NCI-H1694 treated with DMSO at 0.1 percent for 48 hours (cell line): ENCODE results near the gene WWOX.

Source experiments
- DNase-seq: peaks from one replicate; lab custom pipeline; 2025; lab: John Stamatoyannopoulos, UW

Gene WWOX

DNA sequence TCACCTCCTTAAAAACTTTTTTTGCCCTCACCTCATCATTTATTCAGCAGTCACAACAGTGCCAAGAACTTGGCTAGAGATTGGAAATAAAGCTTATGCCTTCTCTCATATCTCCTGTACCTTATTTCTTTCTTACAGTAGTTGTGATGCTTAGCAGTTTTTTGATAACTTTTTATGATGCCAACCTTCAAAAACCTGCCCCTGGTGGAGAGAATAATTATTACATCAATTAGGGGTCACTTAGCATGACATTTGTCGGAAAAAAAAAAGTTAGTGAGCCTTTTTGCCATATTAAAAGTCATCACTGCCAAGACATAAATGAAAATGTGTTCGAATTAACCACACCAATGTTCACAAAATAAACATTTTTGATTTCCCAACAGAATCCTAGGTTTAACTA, 296.6 kb downstream of the WWOX start:
- DNase-seq, result no peak

DNA sequence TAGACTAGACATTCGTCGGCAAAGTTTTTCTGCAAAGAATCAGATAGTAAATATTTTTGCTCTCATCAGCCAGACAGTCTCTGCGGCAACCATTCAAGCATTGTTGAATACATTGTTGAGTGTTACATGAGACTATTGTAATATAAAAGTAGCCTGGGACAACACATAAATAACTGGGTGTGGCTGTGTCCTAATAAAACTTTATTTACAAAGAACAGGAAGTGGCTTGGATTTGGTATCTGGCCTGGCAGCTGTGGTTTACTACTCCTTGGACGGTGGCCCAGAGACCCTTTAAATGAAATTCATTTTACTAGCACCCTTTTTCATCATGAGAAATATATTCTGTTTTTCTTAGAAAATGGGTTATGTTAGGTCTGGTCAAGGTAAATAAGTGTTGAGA, 297.2 kb downstream of the WWOX start:
- no peak for DNase-seq

DNA sequence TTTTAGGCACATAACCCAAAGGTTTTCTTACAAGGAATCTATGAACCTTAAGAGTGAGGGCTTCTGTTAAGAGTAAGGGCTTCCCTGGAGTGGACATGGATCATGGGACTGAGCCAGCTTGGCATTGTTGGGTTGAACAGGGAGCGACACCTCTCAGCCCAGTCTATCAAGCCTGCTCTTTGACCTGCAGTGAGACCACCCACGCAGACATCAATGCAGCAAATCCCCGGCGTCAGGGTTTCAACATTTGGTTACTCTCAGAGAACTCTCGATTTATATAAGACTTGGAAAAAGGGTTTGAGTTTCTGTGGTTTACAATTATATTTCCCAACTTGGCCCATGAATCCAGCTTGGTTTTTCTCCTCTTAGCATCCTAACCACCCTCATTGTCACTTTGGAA, 299.9 kb downstream of the WWOX start:
- DNase-seq, result no peak

DNA sequence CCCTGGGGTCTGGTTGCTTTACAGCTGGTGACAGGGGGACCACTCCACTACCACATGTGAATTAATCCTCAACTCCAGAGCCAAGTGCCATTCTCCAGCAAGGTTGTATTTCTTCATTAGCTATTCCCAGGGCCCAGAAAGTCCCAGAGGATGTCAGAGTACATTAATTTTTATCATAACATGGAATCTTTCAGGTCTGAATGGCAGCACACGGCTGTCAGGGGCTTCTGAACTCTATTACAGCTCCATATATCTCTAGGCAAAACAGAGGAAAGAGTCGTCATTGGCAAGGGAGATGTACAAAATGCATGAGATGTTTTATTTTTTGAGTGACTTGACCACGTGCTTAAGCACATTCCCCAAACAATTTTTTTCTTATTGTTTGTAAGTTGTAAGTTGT, 303.4 kb downstream of the WWOX start:
- no peak for DNase-seq

DNA sequence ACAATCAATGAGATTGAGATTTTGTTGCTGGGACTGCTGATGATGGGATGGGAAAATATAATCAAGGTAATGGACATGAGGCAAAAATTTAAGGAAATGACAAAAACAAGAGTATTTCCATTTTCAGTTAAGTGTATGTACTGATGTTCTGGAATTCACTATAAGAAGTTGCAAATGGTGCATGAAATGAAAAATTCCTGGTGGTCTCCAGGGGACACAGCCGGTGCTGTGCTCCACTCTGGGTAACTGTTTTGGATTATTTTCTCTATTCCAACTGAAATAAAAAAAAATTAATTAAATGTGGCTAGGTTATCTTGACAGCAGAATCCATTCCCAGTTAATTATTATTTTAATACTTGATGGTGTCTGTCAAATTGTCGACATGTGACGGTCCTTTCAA, 305.6 kb downstream of the WWOX start:
- DNase-seq, result no peak

DNA sequence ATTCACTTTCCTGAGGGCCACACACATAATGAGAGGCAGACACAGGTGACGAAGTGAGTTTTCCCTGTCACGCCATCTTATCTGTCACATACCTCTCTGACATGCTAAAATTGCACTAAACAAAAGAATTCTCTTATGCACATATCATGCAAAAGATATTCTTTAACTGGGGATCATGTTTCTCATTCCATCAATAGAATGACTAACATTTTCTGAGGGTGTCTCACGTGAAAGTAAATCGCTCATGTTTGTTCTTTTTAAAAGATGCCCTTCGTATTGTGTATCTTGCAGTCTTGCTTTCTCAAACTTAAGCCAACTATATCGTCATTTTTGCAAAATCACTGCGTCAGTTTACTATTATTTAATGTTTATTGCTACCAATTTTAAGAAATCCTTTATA, 306.4 kb downstream of the WWOX start:
- DNase-seq, result no peak

DNA sequence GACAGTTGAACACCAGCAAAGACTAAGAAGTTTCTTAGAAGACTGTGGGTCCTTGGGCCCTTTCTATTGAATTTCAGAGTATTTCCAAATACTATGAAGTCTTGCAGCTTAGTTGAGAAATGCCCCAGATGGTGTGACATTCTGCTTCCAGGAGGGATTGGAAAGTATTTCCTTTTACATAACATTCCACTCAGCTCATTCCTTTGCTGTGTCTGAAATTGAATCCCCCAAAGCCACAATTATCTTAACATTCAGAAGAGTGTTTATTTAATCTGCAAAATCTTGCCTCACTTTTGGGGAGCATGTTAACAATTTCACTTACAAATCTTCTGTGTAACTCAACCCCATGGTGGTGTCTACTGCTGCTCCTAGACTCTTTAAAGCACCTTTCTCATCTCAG, 307.7 kb downstream of the WWOX start:
- no peak for DNase-seq

DNA sequence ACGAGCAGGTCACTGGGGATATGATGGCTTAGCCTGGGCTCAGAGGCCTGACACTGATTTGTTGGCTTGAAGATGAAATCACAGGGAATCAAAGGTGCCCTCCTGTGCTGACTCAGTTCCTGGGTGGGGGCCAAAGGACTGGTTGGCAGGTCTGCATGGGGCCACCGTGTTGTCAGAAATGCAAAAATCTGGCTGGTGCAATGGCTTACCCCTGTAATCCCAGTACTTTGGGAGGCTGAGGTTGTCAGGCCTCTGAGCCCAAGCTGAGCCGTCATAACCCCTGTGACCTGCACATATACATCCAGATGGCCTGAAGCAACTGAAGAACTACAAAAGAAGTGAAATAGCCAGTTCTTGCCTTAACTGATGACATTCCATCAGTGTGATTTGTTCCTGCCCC, 314.2 kb downstream of the WWOX start:
- no peak for DNase-seq

DNA sequence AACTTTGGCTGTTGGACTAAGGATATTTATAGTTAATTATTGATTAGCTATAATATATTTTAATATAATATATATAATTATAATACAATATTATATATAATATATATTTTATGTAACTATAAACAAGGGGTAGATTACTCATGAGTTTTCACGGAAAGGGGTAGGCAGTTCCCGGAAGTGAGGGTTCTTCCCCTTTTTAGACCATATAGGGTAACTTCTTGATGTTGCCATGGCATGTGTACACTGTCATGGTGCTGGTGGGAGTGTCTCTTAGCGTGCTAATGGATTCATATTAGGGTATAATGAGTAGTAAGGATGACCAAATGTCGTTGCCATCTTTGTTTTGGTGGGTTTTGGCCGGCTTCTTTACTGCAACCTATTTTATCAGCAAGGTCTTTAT, 315.6 kb downstream of the WWOX start:
- DNase-seq, result no peak

DNA sequence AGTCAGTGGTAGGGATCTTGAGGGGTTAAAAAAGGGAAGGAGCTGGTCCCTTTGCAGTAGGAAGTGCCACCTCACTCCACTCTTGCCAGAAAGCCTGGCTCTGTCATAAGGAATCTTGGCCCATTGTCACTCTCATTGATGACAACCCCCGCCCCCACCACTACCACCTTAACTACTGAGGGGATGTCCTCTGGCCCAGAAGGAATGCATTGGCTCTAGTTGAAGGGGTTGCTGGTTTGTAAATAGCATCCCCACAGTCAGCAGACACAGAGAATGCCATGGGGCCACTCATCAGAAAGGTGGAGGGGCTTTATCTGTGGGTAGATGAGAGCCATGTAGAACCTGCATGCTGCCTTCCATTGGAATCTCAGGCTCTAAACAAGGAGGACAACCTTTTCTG, 316.2 kb downstream of the WWOX start:
- DNase-seq, result no peak

DNA sequence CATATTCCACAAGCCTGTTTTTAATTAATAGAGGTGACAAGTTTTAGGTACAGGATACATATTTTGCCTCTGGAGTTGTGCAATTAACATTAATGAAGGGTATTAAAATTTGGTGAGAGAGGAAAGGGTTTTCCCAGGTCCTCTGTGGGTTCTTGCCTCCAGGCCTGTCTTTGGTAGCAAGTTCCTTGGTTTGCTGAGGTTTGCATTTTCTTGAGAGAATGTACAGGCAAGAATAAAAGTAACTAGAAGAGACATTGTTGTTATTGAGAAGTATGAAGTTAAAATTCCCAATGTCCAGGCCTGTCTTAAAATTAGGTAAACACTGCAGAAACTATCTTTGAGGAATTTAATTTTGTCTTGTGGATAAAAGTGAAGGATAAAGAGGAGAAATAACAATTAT, 316.9 kb downstream of the WWOX start:
- DNase-seq, result no peak

DNA sequence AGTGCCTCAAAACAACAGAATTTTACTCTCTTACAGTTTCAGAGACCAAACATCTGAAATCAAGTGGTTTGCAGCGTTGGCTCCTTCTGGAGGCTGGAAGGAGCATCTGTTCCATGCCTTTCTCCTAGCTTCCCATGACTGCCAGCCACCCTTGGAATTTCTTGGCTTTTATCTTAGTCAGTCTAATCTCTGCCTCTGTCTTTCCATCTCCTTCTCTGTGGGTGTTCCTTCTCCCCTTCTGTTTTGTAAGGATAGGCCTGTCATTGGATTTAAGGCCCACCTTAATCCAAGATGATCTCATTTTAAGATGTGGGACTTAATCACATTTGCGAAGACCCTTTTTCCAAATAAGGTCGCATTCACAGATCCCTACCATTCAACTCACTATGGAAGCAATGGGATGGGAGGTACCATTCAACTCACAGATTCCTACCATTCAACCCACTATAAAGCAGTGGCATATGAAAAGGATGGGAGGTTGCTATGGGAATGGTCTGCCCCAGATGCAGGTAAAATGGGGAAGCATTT, 321.8 kb downstream of the WWOX start:
- DNase-seq, result no peak

DNA sequence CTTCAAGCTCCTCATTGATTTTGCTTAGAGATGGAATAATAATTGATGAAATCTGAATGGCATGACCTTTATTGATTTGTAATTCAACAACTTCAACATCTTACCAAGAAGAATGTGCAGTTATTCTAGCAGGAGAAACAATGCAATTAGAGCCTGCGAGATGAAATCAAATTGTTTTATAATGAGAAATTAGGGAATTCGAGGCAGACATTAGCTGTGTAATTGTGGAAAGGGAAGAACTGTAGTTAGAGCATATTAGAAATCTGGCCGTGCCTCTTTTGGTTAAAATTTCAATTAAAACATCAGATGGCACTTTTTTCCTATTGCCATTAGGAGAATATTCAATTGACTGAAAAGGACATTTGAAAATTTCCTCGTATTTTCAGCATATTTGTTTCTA, 325.8 kb downstream of the WWOX start:
- no peak for DNase-seq

DNA sequence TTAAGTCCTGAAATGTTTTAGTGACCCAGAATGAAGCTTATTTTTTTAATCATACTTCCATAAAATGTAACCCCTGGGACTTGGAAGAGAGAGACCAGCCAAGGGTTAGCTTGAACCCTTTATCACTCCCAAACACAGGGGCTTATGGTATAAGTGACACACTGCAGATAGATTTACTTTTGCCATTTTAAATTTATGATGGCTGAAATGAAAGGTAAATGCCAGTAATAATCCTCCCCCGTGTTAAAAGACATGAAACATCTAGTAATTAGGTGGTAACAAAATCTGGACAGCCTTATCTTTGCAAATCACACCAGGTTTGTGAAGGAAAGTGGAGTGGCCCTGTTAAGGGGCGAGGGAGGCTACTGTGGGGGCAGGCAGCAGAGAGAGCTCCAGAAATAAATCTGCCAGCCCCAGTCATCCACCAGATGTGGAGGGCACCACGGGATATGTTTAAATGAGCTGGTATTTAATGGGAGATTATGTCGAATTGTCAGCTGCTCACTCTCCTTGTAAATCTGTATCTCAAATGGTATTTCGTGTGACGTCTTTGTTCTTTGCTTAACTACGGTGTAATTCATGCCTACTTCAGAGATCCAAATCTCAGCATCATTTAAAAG, 326.5 kb downstream of the WWOX start:
- no peak for DNase-seq

DNA sequence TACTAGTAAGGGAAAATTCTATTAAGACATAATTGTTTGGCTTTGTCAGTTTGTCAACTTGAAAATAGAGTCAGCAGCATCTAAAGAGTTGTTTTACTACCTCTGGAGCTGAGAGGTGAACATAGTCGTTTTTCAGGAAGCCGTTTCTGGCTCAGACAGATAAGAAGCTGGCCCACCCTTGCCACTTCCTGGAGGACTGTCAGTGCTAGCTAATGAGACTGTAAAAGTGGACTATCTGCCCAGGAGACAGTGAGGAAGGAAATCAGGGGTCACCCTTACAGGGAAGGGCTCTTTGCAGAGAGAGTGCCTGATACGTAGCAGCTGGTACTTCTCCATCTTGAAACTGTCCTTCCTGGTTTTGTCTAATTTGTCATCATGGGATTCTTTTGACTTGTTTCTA, 328.7 kb downstream of the WWOX start:
- no peak for DNase-seq

DNA sequence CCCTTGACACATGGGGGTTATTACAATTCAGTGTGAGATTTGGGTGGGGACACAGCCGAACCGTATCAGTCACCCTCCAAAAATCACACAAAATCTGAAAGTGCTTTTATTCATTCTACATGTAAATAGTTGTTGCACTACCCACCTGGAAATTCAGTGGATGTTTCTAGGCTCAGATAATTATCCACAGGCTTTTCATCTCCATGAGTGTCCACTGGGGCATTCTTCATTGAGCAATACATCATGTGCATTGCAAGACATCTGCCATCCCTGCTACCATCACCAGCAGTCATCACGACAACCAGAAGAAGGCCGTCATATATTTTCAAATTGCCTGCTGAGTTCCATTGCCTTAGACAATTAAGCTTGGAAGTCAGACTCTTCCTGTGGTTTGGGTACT, 330.8 kb downstream of the WWOX start:
- DNase-seq, result no peak

DNA sequence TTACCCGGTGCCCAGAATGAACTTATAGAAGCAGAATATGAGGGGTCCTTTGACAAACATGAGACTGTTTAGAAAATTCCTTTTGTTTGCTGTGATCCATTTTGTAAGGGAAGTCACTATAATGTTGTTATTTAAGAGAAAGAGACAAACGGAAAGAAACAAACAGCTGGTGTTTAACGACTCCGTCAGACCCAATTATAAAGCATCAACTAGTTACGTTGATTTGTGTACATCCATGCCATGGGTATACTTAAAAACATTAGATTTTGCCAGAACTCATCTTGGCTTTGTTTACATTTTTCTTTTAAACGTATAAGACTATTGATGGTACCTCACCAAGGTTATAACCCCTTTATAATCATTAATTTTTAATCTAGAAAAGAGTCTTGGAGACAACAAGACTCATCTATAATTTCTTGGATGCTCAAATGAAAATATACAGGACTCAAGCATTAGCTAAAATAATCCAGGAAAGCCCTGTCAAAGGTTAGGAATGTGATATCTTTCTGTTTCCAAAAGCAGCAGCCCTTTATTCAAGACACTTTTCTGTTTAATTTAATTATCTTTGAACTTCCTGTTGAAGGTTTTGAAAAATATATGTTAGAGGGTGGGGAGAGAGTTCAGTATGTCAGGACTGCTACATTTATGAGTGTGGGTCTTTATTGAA, 331.7 kb downstream of the WWOX start:
- no peak for DNase-seq

DNA sequence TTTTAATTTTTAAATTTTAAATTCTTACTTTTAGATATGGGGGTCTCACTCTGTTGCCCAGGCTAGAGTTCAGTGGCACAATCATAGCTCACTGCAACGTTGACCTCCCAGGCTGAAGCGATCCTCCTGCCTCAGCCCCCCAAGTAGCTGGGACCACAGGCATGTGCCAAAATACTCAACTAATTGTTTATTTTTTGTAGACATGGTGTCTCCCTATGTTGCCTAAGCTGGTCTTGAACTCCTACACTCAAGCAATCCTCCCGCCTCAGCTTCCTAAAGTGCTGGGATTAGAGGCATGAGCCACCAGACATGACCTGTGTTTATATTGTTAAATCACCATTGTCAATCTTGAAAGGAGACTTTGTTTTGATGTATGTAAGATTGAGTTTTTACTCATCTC, 332.2 kb downstream of the WWOX start:
- DNase-seq, result no peak

DNA sequence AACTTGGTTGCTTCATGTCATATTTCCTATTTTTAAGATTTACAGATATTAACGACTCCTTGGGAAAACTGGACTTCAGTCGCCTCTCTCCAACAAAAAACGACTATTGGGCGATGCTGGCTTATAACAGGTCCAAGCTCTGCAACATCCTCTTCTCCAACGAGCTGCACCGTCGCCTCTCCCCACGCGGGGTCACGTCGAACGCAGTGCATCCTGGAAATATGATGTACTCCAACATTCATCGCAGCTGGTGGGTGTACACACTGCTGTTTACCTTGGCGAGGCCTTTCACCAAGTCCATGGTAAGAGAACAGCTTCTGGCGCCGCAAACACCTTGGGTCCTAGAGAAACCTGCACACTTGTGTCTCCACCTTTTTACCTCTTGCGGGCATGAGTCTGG, 333.0 kb downstream of the WWOX start:
- DNase-seq, result no peak

DNA sequence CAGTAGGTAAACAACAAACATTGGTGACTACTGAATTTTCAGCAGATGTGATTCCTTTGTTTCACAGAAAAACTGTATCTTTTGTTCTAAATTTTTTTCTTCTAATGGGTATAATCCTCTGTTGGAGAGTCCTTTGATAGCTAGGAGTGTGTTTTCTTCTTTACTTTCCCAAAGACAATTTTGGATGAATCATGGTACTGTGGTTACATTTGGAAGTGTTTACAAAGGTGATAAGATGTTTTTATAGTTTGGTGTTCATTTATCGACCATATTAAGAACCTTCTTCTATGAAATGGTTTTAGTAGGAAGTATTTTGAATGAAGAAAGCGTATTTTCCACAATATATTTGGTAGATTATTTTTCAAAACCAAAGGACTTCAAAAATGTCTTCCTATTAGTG, 333.7 kb downstream of the WWOX start:
- no peak for DNase-seq

DNA sequence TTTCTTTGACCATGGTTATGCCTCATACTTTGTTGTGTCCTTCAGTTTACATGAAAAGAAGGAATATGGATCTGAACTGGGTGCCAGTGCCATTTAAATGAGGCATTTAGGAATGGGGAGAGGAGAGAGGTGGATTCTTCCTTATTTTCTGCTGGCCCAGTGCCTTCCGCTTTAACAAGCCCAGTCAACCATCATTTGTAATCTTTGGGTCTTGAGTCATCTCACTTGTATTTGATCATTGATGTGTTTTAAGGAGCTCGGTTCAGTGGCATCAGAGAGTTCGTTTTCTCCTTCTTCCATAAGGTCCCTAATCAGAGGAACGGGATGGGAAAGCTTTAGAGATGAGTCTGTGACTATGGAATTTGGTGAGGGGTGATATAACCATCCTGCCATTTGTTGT, 334.9 kb downstream of the WWOX start:
- DNase-seq, result no peak

DNA sequence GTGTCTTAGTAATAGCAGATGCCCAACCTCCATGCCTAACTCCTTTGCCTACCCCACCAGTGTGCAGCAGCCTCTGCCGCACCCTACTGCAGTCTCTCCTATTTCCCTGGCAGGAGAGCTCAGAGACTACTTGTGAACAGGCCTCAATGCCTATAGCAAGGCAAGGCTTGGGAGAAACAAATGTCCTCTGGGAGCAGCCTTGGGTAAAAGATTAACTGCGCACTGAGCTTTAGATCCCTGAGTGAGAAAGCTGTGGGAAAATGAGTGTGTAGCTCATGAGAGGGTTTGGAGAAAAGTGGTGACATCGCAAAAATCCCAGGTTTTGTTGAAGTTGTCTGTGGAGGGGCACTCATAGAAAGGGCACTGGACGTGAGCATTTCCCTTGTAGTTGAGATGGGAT, 335.8 kb downstream of the WWOX start:
- DNase-seq, result no peak

DNA sequence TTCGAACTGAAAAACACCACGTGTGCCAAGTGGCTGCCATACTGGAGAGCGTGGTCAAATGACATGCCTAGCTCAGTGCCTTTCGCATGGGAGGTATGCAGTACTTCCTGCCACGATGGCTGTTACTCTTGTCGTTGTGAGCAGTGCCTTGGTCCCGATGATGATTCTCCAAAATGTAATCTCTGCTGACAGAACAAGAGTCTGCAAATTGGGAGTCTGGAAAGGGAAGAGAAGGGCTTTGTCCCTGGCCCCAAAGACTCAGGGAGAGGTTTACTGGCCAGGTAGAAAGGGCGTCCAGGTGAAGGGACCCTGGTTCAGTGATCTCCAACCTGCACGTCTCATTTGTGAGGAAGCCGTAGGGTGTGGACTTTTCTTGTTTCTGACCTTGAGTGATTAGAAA, 336.6 kb downstream of the WWOX start:
- no peak for DNase-seq

DNA sequence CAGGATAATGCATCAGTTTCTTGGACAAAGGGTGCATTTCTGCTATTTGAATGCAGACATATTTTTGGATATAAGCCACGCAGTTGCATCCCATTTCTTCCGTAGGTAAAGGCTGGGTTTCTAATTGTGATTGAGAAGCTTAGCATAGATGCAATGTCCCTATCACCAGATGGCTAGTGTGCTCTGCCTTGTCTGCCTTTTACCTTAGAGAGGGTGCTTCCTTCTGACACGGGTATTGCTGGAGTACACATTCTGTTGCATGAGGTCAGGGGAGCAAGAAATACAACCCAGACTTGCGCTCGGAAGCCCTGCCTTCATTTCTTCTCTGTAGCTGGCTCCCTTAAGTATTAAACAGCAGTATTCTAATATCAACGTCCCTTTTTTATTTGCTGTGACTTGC, 337.4 kb downstream of the WWOX start:
- no peak for DNase-seq
